GM12878 (cell line): ENCODE data around the gene ZNF710. TPM values are rescaled to one million over a fixed set of nuclear protein-coding genes. Genes with fewer than 3 reads are reported as not detected.

Source experiments
- ATAC-seq: fragments of 200-7000 bp; cut with Tn5 transposase; 3 replicates; pipeline ENCODE4 v1.9.1; 2020; ENCODE audit warnings: mild to moderate bottlenecking, moderate library complexity
- BruUV-seq: library from RNA; stranded (reverse); fragments of 400-500 nt; replicated peaks from 2 replicates; lab custom pipeline; 2021; lab: Mats Ljungman, UMichigan
- CTCF ChIA-PET: fragments of 300-600 bp; sonication (Branson Sonifier 250); formaldehyde crosslinking; extraction: SDS; loops from one replicate; lab custom pipeline; 2021; ENCODE audit warnings: inconsistent platforms; lab: Yijun Ruan, JAX
- POLR2A ChIA-PET: fragments of 350-600 bp; formaldehyde crosslinking; extraction: SDS; loops from one replicate; lab custom pipeline; 2021; ENCODE audit warnings: inconsistent platforms; lab: Charles Lee
- RAD21 ChIA-PET: fragments of 300-600 bp; sonication (Branson Sonifier 250); formaldehyde crosslinking; loops from one replicate; lab custom pipeline; 2023; ENCODE audit warnings: antibody characterized with exemption; ENCODE audit not compliant: unreplicated experiment; lab: Charles Lee
- SMC1A ChIA-PET: fragments of 300-600 bp; sonication (Branson Sonifier 250); formaldehyde crosslinking; loops from one replicate; lab custom pipeline; 2023; ENCODE audit not compliant: unreplicated experiment, uncharacterized antibody; lab: Charles Lee
- DNase-seq: peaks from one replicate; pipeline ENCODE4 v3.0.0-alpha.2; 2011; ENCODE audit warnings: low read depth, low spot score
- FAIRE-seq: peaks from 3 replicates; lab custom pipeline; 2011; peaks lifted over from hg19 to GRCh38; lab: Jason Lieb, UNC
- H2AFZ ChIP-seq: 2 replicates; pipeline ENCODE4 v1.6.0; 2011; ENCODE audit warnings: low read depth, low read length, control low read depth; ENCODE audit not compliant: control insufficient read depth
- H3K27ac ChIP-seq: 2 replicates; pipeline ENCODE4 v1.5.1; 2011; ENCODE audit warnings: control low read depth; ENCODE audit not compliant: control insufficient read depth, insufficient read depth
- H3K27me3 ChIP-seq, 2 experiments: replicated peaks in 1 of 2; 2 replicates each; pipeline versions ENCODE4 v1.6.0 to v1.6.1; 2011; ENCODE audit warnings: low read length in 1 of 2; ENCODE audit not compliant: control insufficient read depth in 2 of 2, insufficient read depth in 2 of 2
- H3K36me3 ChIP-seq, 2 experiments: 2 replicates each; pipeline ENCODE4 v1.5.1; 2011; ENCODE audit warnings: low read length in 1 of 2; ENCODE audit not compliant: control insufficient read depth in 2 of 2, insufficient read depth in 2 of 2
- H3K4me1 ChIP-seq: 2 replicates; pipeline ENCODE4 v1.6.1; 2011; ENCODE audit warnings: mild to moderate bottlenecking, low read length, moderate library complexity, mixed read lengths; ENCODE audit not compliant: control insufficient read depth, insufficient read depth
- H3K4me2 ChIP-seq: 2 replicates; pipeline ENCODE4 v1.6.0; 2011; ENCODE audit warnings: control low read depth; ENCODE audit not compliant: control insufficient read depth, insufficient read depth
- H3K4me3 ChIP-seq: fragments of 200-600 bp; sonication (generic); 2 replicates; pipeline ENCODE4 v1.5.1; 2016
- H3K79me2 ChIP-seq: 2 replicates; pipeline ENCODE4 v1.6.0; 2011; ENCODE audit warnings: low read length; ENCODE audit not compliant: control insufficient read depth, insufficient read depth
- H3K9ac ChIP-seq: 2 replicates; pipeline ENCODE4 v1.8.0; 2011; ENCODE audit warnings: low read length, control low read depth, mixed read lengths; ENCODE audit not compliant: control insufficient read depth, insufficient read depth
- H3K9me3 ChIP-seq: replicated peaks from 3 replicates; pipeline ENCODE4 v1.5.1; 2011; ENCODE audit warnings: mild to moderate bottlenecking, low read length; ENCODE audit not compliant: control insufficient read depth, insufficient read depth
- H4K20me1 ChIP-seq: 2 replicates; pipeline ENCODE4 v1.6.0; 2011; ENCODE audit not compliant: control insufficient read depth, insufficient read depth
- CBX5 ChIP-seq: sonication (generic); IDR thresholded peaks from 2 replicates; pipeline ENCODE4 v1.6.1; 2016; ENCODE audit warnings: low read depth, moderate library complexity, mild to moderate bottlenecking, inconsistent platforms
- CHD1 ChIP-seq: IDR thresholded peaks from 2 replicates; pipeline ENCODE4 v1.6.1; 2012; ENCODE audit warnings: low read depth, low read length, improper control_type of control experiment
- CHD2 ChIP-seq: IDR thresholded peaks from 2 replicates; pipeline ENCODE4 v1.6.1; 2011; ENCODE audit warnings: low read depth, low read length, improper control_type of control experiment, borderline replicate concordance
- ESRRA ChIP-seq: IDR thresholded peaks from 2 replicates; pipeline ENCODE4 v1.6.1; 2012; ENCODE audit warnings: mild to moderate bottlenecking, low read length, improper control_type of control experiment
- HCFC1 ChIP-seq: fragments of 150-350 bp; IDR thresholded peaks from 2 replicates; pipeline ENCODE4 v1.6.1; 2014; ENCODE audit warnings: low read length
- HDGF ChIP-seq: fragments of 450-650 bp; IDR thresholded peaks from 2 replicates; pipeline ENCODE4 v1.6.1; 2016; ENCODE audit warnings: antibody characterized with exemption
- IKZF1 ChIP-seq: fragments of 450-650 bp; conservative IDR thresholded peaks from 2 replicates; pipeline ENCODE4 v1.6.1; 2017; ENCODE audit warnings: antibody characterized with exemption, mild to moderate bottlenecking
- MEF2A ChIP-seq: IDR thresholded peaks from 2 replicates; pipeline ENCODE4 v1.6.1; 2011; ENCODE audit warnings: low read depth, mild to moderate bottlenecking, low read length, moderate library complexity; ENCODE audit not compliant: insufficient read depth
- MEF2B ChIP-seq: fragments of 450-650 bp; IDR thresholded peaks from 2 replicates; pipeline ENCODE4 v1.6.1; 2018; ENCODE audit warnings: mild to moderate bottlenecking, moderate library complexity; ENCODE audit not compliant: partially characterized antibody, poor library complexity, severe bottlenecking
- NRF1 ChIP-seq: conservative IDR thresholded peaks from 2 replicates; pipeline ENCODE4 v1.6.1; 2011; ENCODE audit warnings: mild to moderate bottlenecking, low read depth, low read length, improper control_type of control experiment
- PAX8 ChIP-seq: fragments of 450-650 bp; IDR thresholded peaks from 2 replicates; pipeline ENCODE4 v1.6.1; 2017; ENCODE audit warnings: mild to moderate bottlenecking, moderate library complexity
- PML ChIP-seq: IDR thresholded peaks from 2 replicates; pipeline ENCODE4 v1.6.1; 2012; ENCODE audit warnings: low read length, inconsistent platforms
- POLR2A ChIP-seq: IDR thresholded peaks from 2 replicates; pipeline ENCODE4 v1.6.1; 2011; ENCODE audit warnings: low read depth, mild to moderate bottlenecking, low read length
- POU2F2 ChIP-seq: IDR thresholded peaks from 3 replicates; pipeline ENCODE4 v1.6.1; 2011; ENCODE audit warnings: low read depth, mild to moderate bottlenecking, low read length, borderline replicate concordance
- RFX5 ChIP-seq: IDR thresholded peaks from 2 replicates; pipeline ENCODE4 v1.6.1; 2011; ENCODE audit warnings: low read depth, low read length, improper control_type of control experiment
- RUNX3 ChIP-seq: IDR thresholded peaks from 2 replicates; pipeline ENCODE4 v1.6.1; 2012; ENCODE audit warnings: low read length, inconsistent platforms
- SMARCA5 ChIP-seq: fragments of 450-650 bp; IDR thresholded peaks from 2 replicates; pipeline ENCODE4 v1.6.1; 2017; ENCODE audit warnings: mild to moderate bottlenecking
- SP1 ChIP-seq: IDR thresholded peaks from one replicate; pipeline ENCODE4 v1.6.1; 2011; ENCODE audit warnings: low read depth, low read length
- STAT3 ChIP-seq: IDR thresholded peaks from 2 replicates; pipeline ENCODE4 v1.6.1; 2011; ENCODE audit warnings: low read depth, low read length, improper control_type of control experiment
- TAF1 ChIP-seq: IDR thresholded peaks from 2 replicates; pipeline ENCODE4 v1.6.1; 2011; ENCODE audit warnings: mild to moderate bottlenecking, low read depth, low read length, borderline replicate concordance
- ZSCAN29 ChIP-seq: fragments of 450-650 bp; IDR thresholded peaks from 2 replicates; pipeline ENCODE4 v1.6.1; 2017; ENCODE audit warnings: mild to moderate bottlenecking, moderate library complexity
- WGBS: methylation state at CpG from one replicate; pipeline ENCODE4 v1.1.6; 2016; ENCODE audit warnings: low lambda C conversion rate; ENCODE audit not compliant: insufficient replicate concordance, insufficient coverage; ENCODE audit errors: missing lambda C conversion rate; 5-methylcytosine and 5-hydroxymethylcytosine counted together
- in situ Hi-C: fragments of 300-500 bp; cut with MboI; formaldehyde crosslinking; loops from 9 replicates; pipeline ENCODE4 v1.14.3; 2018; ENCODE audit warnings: mixed read lengths
- intact Hi-C: fragments of 100-400 bp; cut with micrococcal nuclease; formaldehyde crosslinking; loops from one replicate; pipeline ENCODE4 v1.14.2; 2022; ENCODE audit not compliant: unreplicated experiment
- polyA plus RNA-seq, 11 experiments: library from polyadenylated mRNA; depleted of rRNA in 4 of 11; unstranded in 6 of 11; stranded (reverse) in 5 of 11; fragments of >200 nt; fragmentation: Nextera tagmentation in 4 of 11; fragmentation: Illumina TruSeq in 1 of 11; extraction: Ambion mirVana in 4 of 11; extraction: Trizol in 1 of 11; gene quantifications; 1 replicate in 1 of 11; 2 replicates in 10 of 11; pipeline versions ENCODE4 v1.2.1 to v1.2.3, GENCODE V29; 2011 to 2016; ENCODE audit warnings: inconsistent platforms in 2 of 11, missing spikeins in 2 of 11, low read depth in 1 of 11
- total RNA-seq, 4 experiments: library from RNA; depleted of rRNA in 3 of 4; stranded (reverse); fragments of >200 nt in 3 of 4; fragmentation: Illumina TruSeq in 1 of 4; extraction: Trizol in 1 of 4; gene quantifications; 2 replicates each; pipeline versions ENCODE4 v1.2.1 to v1.2.3, GENCODE V29; 2013 to 2021
- TF ChIP-seq, protein P1 (sequence below): IDR thresholded peaks from 2 replicates; pipeline ENCODE4 v1.6.1; 2012; ENCODE audit warnings: mild to moderate bottlenecking, low read depth, low read length
- TF ChIP-seq, protein P2 (sequence below): fragments of 150-350 bp; IDR thresholded peaks from 2 replicates; pipeline ENCODE4 v1.6.1; 2014; ENCODE audit warnings: mild to moderate bottlenecking, low read depth, low read length

Gene ZNF710
- total and polyA plus RNA-seq, 10 of the 15 experiments (the other 5 are each of a cell fraction or from before 2014, with no cell fraction given), result 1.4 to 43.5 (median 9.8) TPM

DNA sequence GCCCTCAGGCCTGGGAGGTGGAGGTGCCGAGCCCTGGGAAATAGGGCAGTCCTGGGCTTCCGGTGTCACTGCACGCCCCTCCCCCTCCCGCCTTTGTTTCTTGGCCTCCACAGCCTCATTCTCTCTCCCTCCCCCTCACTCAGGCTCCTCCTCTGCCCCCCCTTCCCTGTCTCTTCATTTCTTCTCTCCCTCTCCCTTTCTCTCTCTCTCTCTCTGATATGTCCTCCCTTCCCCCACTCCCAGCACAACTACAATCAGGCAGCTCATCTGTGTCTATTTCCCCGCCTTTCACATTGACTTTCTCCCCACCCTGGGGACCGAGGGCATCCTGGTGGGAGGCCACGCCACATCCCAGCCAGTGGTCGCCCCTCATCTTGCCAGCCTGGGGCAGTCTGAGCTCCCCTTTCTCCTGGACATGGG is 60.9 kb downstream of the ZNF710 start:
- no peak for ATAC-seq
- Histone ChIP-seq H2AFZ (peak overlapping the region; percentile 46), H3K27me3 (no peaks in the 10 kb centered on the region), H3K79me2 (peaks cover 40% of the 10 kb centered on the region), H3K4me3 (no peak overlapping the region), H3K4me1 (peaks cover 60% of the 10 kb centered on the region), H3K36me3 (peaks cover 1 to 4% of the 10 kb centered on the region in 2 experiments; a peak in 3 of 4 replicates), H3K4me2 (peak overlapping the region; percentile 81), H4K20me1 (no peaks in the 10 kb centered on the region), H3K9ac (peak overlapping the region; percentile 61), H3K27ac (peak overlapping the region; percentile 79), H3K9me3 (no peaks in the 10 kb centered on the region)
- 33% methylated on average over 4 of the region's 8 CpGs for WGBS
- ChIA-PET POLR2A (interaction anchor here (0.6 kb wide), 2 partner anchors 29 to 606 kb away, joined by 3 read pairs; no protein-coding TSS in a partner anchor), RAD21 (interaction anchor here (0.9 to 1.6 kb wide), 2 partner anchors 31 to 55 kb away, joined by 4 read pairs; no protein-coding TSS in a partner anchor), CTCF (interaction anchor here (0.8 to 2.8 kb wide), 4 partner anchors 9 to 187 kb away, joined by 4 to 10 read pairs (median 5); no protein-coding TSS in a partner anchor), SMC1A (interaction anchor here (1.0 to 3.4 kb wide), 6 partner anchors 8 to 104 kb away, joined by 3 to 22 read pairs (median 4); no protein-coding TSS in a partner anchor)
- BruUV-seq, result no TSS peak
- FAIRE-seq, result no peak
- no peak for DNase-seq
- in situ Hi-C loops (no loop called here), intact Hi-C loops (no loop called here)
- TF ChIP-seq TAF1 (no peak), HCFC1 (no peak), RFX5 (no peak), RUNX3 (peak; percentile 34; the same call in 1 of the 2 replicates), POU2F2 (no peak), IKZF1 (peak; percentile 26; the same call in 1 of the 2 replicates), CBX5 (no peak), SMARCA5 (no peak), ESRRA (no peak), SP1 (peak; percentile 47), PAX8 (no peak), STAT3 (no peak), MEF2B (peak; percentile 34), ZSCAN29 (no peak), MEF2A (no peak), CHD2 (no peak), NRF1 (no peak), HDGF (peak; percentile 77; the same call in 1 of the 2 replicates), CHD1 (no peak), POLR2A (no peak; the same call in 1 of the 2 replicates), PML (no peak)
- TF ChIP-seq, protein P1, sequence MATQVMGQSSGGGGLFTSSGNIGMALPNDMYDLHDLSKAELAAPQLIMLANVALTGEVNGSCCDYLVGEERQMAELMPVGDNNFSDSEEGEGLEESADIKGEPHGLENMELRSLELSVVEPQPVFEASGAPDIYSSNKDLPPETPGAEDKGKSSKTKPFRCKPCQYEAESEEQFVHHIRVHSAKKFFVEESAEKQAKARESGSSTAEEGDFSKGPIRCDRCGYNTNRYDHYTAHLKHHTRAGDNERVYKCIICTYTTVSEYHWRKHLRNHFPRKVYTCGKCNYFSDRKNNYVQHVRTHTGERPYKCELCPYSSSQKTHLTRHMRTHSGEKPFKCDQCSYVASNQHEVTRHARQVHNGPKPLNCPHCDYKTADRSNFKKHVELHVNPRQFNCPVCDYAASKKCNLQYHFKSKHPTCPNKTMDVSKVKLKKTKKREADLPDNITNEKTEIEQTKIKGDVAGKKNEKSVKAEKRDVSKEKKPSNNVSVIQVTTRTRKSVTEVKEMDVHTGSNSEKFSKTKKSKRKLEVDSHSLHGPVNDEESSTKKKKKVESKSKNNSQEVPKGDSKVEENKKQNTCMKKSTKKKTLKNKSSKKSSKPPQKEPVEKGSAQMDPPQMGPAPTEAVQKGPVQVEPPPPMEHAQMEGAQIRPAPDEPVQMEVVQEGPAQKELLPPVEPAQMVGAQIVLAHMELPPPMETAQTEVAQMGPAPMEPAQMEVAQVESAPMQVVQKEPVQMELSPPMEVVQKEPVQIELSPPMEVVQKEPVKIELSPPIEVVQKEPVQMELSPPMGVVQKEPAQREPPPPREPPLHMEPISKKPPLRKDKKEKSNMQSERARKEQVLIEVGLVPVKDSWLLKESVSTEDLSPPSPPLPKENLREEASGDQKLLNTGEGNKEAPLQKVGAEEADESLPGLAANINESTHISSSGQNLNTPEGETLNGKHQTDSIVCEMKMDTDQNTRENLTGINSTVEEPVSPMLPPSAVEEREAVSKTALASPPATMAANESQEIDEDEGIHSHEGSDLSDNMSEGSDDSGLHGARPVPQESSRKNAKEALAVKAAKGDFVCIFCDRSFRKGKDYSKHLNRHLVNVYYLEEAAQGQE, result no peak
- TF ChIP-seq, protein P2, sequence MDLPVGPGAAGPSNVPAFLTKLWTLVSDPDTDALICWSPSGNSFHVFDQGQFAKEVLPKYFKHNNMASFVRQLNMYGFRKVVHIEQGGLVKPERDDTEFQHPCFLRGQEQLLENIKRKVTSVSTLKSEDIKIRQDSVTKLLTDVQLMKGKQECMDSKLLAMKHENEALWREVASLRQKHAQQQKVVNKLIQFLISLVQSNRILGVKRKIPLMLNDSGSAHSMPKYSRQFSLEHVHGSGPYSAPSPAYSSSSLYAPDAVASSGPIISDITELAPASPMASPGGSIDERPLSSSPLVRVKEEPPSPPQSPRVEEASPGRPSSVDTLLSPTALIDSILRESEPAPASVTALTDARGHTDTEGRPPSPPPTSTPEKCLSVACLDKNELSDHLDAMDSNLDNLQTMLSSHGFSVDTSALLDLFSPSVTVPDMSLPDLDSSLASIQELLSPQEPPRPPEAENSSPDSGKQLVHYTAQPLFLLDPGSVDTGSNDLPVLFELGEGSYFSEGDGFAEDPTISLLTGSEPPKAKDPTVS, result no peak
